CD14-positive monocyte (primary cell): ENCODE measurements around the gene MYO3B. TPM values are rescaled to one million over a fixed set of nuclear protein-coding genes. Genes with fewer than 3 reads are reported as not detected.

Experiments used
- DNase-seq, 3 donors: peaks; one replicate each; pipeline ENCODE4 v3.0.0-alpha.2; 2011 to 2022
- H2AFZ ChIP-seq: 2 replicates; pipeline ENCODE4 v1.6.0; 2012; ENCODE audit warnings: mild to moderate bottlenecking, low read depth, low read length, inconsistent platforms; ENCODE audit not compliant: insufficient read depth, poor library complexity, severe bottlenecking
- H3K27ac ChIP-seq, 2 donors: 1 replicate in 1 of 2; 2 replicates in 1 of 2; pipeline ENCODE4 v1.5.1; 2012 to 2013; ENCODE audit warnings: low read length in 2 of 2, control low read depth in 1 of 2, inconsistent platforms in 1 of 2, low read depth in 1 of 2, mild to moderate bottlenecking in 1 of 2
- H3K27me3 ChIP-seq, 2 donors: one replicate each; pipeline versions ENCODE4 v1.6.0 to v1.6.1; 2011 to 2013; ENCODE audit warnings: low read length in 2 of 2; ENCODE audit not compliant: control insufficient read depth in 2 of 2, insufficient read depth in 2 of 2
- H3K36me3 ChIP-seq, 2 donors: replicated peaks in 1 of 2; 1 replicate in 1 of 2; 2 replicates in 1 of 2; pipeline versions ENCODE4 v1.5.1 to v1.6.1; 2012 to 2013; ENCODE audit warnings: low read length in 2 of 2, control low read depth in 1 of 2, inconsistent platforms in 1 of 2, mild to moderate bottlenecking in 1 of 2; ENCODE audit not compliant: insufficient read depth in 2 of 2, control insufficient read depth in 1 of 2
- H3K4me1 ChIP-seq, 2 donors: 1 replicate in 1 of 2; 2 replicates in 1 of 2; pipeline versions ENCODE4 v1.5.1 to v1.6.1; 2012 to 2013; ENCODE audit warnings: low read length in 2 of 2, control low read depth in 1 of 2, inconsistent platforms in 1 of 2, mild to moderate bottlenecking in 1 of 2, moderate library complexity in 1 of 2; ENCODE audit not compliant: insufficient read depth in 2 of 2, control insufficient read depth in 1 of 2
- H3K4me2 ChIP-seq: replicated peaks from 2 replicates; pipeline ENCODE3; 2012; ENCODE audit warnings: low read length, moderate library complexity, mild to moderate bottlenecking; ENCODE audit not compliant: poor library complexity, severe bottlenecking; ENCODE audit errors: extremely low read depth
- H3K4me3 ChIP-seq, 3 experiments: fragments of 200-600 bp in 1 of 3; sonication (generic) in 1 of 3; replicated peaks in 1 of 3; 1 replicate in 2 of 3; 2 replicates in 1 of 3; pipeline ENCODE4 v1.5.1; 2011 to 2013; ENCODE audit warnings: low read length in 3 of 3, mild to moderate bottlenecking in 3 of 3, control low read depth in 2 of 3, low read depth in 2 of 3, inconsistent platforms in 1 of 3, moderate library complexity in 1 of 3
- H3K79me2 ChIP-seq: 2 replicates; pipeline ENCODE4 v1.6.0; 2012; ENCODE audit warnings: mild to moderate bottlenecking, control low read depth, inconsistent platforms, low read length, moderate library complexity; ENCODE audit not compliant: insufficient read depth
- H3K9ac ChIP-seq: 2 replicates; pipeline ENCODE4 v1.6.0; 2017; ENCODE audit warnings: low read length, mild to moderate bottlenecking; ENCODE audit not compliant: insufficient read depth, poor library complexity, severe bottlenecking
- H3K9me3 ChIP-seq, 2 donors: replicated peaks in 1 of 2; 1 replicate in 1 of 2; 2 replicates in 1 of 2; pipeline versions ENCODE4 v1.5.1 to v1.6.1; 2012 to 2013; ENCODE audit warnings: low read length in 2 of 2, control low read depth in 1 of 2; ENCODE audit not compliant: control insufficient read depth in 1 of 2, insufficient read depth in 1 of 2
- H4K20me1 ChIP-seq: 2 replicates; pipeline ENCODE4 v1.6.0; 2012; ENCODE audit warnings: mild to moderate bottlenecking, low read length, control low read depth, moderate library complexity; ENCODE audit not compliant: insufficient read depth
- H3K27ac Mint-ChIP-seq, 7 donors: one replicate each; pipeline ENCODE4 v1.8.0; 2020; ENCODE audit warnings: mild to moderate bottlenecking in 7 of 7, mixed read lengths in 7 of 7, moderate library complexity in 6 of 7, inconsistent platforms in 2 of 7
- H3K27me3 Mint-ChIP-seq, 3 donors: one replicate each; pipeline ENCODE4 v1.8.0; 2021 to 2022; ENCODE audit warnings: low read depth in 3 of 3, mild to moderate bottlenecking in 3 of 3, mixed read lengths in 3 of 3, moderate library complexity in 3 of 3, inconsistent platforms in 1 of 3
- H3K36me3 Mint-ChIP-seq, 2 donors: one replicate each; pipeline ENCODE4 v1.8.0; 2020; ENCODE audit warnings: mixed read lengths in 2 of 2, inconsistent platforms in 1 of 2, mild to moderate bottlenecking in 1 of 2
- H3K4me1 Mint-ChIP-seq: one replicate; pipeline ENCODE4 v1.8.0; 2020; ENCODE audit warnings: mild to moderate bottlenecking, mixed read lengths
- H3K4me3 Mint-ChIP-seq, 2 donors: one replicate each; pipeline ENCODE4 v1.8.0; 2020; ENCODE audit warnings: mild to moderate bottlenecking in 2 of 2, mixed read lengths in 2 of 2, moderate library complexity in 1 of 2
- H3K9me3 Mint-ChIP-seq, 7 donors: one replicate each; pipeline ENCODE4 v1.8.0; 2020 to 2022; ENCODE audit warnings: mixed read lengths in 7 of 7, mild to moderate bottlenecking in 6 of 7, moderate library complexity in 6 of 7, inconsistent platforms in 2 of 7
- CTCF ChIP-seq: fragments of 200-600 bp; IDR thresholded peaks from one replicate; pipeline ENCODE4 v1.8.0; 2022; ENCODE audit warnings: antibody characterized with exemption, mild to moderate bottlenecking
- WGBS: methylation state at CpG from one replicate; pipeline ENCODE4 v1.1.5; 2013; ENCODE audit warnings: missing lambda C conversion rate; ENCODE audit not compliant: insufficient coverage; 5-methylcytosine and 5-hydroxymethylcytosine counted together
- intact Hi-C, 2 donors: fragments of 100-400 bp; cut with micrococcal nuclease; formaldehyde crosslinking; loops; one replicate each; pipeline versions ENCODE4 v1.15.0 to v1.15.1; 2023
- polyA plus RNA-seq, 3 donors: library from polyadenylated mRNA; depleted of rRNA in 1 of 3; unstranded in 2 of 3; stranded (reverse) in 1 of 3; fragments of 300-500 nt in 2 of 3; fragments of >200 nt in 1 of 3; fragmentation: Illumina TruSeq in 2 of 3; gene quantifications; 1 replicate in 2 of 3; 2 replicates in 1 of 3; pipeline ENCODE4 v1.2.3, GENCODE V29; 2012 to 2021

Gene MYO3B
- polyA plus RNA-seq, 3 donors: not detected

- H3K4me3 Mint-ChIP-seq: no peak overlapping the region
- H3K27me3 Mint-ChIP-seq: peaks cover 2 to 5% (median 5%) of the 10 kb centered on the region in 3 donors
- Histone ChIP-seq H4K20me1 (no peaks in the 10 kb centered on the region), H3K36me3 (no peaks in the 10 kb centered on the region), H3K4me1 (no peaks in the 10 kb centered on the region), H3K79me2 (no peaks in the 10 kb centered on the region), H3K27ac (no peak overlapping the region), H3K9ac (no peak overlapping the region), H3K27me3 (no peaks in the 10 kb centered on the region), H3K4me2 (no peak overlapping the region), H3K4me3 (no peak overlapping the region), H3K9me3 (no peaks in the 10 kb centered on the region), H2AFZ (no peak overlapping the region)
- no peaks in the 10 kb centered on the region for H3K9me3 Mint-ChIP-seq
- H3K4me1 Mint-ChIP-seq: no peaks in the 10 kb centered on the region
- TF ChIP-seq CTCF: no peak
- no peak overlapping the region for H3K27ac Mint-ChIP-seq
- WGBS: no CpG with 5 or more reads among the region's 1 CpG
- no peaks in the 10 kb centered on the region for H3K36me3 Mint-ChIP-seq
- DNase-seq: no peak
- intact Hi-C loops: no loop called here
Observed at GRCh38 chr2:170340693-170341068, 162.7 kb downstream of the MYO3B start.

GRCh38 chr2:170341684-170342623 is 164.0 kb downstream of the MYO3B start:
- no peak overlapping the region for H3K4me3 ChIP-seq
- H3K27ac ChIP-seq: no peak overlapping the region
- intact Hi-C loops: no loop called here
- no peaks in the 10 kb centered on the region for H3K79me2 ChIP-seq
- Mint-ChIP-seq H3K36me3 (no peaks in the 10 kb centered on the region), H3K9me3 (no peaks in the 10 kb centered on the region), H3K27me3 (peaks cover 0 to 5% (median 3%) of the 10 kb centered on the region in 3 donors), H3K4me3 (peak overlapping the region in 1 of 2 donors; percentile 15), H3K27ac (no peak overlapping the region), H3K4me1 (no peaks in the 10 kb centered on the region)
- no peaks in the 10 kb centered on the region for H3K9me3 ChIP-seq
- no peak for DNase-seq
- no peak for TF ChIP-seq CTCF
- no peak overlapping the region for H3K4me2 ChIP-seq
- H3K4me1 ChIP-seq: no peaks in the 10 kb centered on the region
- 17% methylated on average over 1 of the region's 8 CpGs for WGBS
- no peaks in the 10 kb centered on the region for H3K27me3 ChIP-seq
- H3K36me3 ChIP-seq: no peaks in the 10 kb centered on the region
- no peak overlapping the region for H2AFZ ChIP-seq
- H4K20me1 ChIP-seq: no peaks in the 10 kb centered on the region
- no peak overlapping the region for H3K9ac ChIP-seq
